HepG2 (cell line): Measurements from ENCODE around the gene UBE3A. TPM values are rescaled to one million over a fixed set of nuclear protein-coding genes. Genes with fewer than 3 reads are reported as not detected.

ENCODE experiments used
- BRCA1 ChIP-seq: sonication (generic); formaldehyde crosslinking; IDR thresholded peaks from 2 replicates; pipeline ENCODE4 v1.4.0; 2020; ENCODE audit warnings: missing genetic modification reagents
- CERS6 ChIP-seq: sonication (generic); formaldehyde crosslinking; IDR thresholded peaks from 2 replicates; pipeline ENCODE4 v1.5.0; 2020; ENCODE audit warnings: missing genetic modification reagents
- FOXO1 ChIP-seq: sonication (generic); formaldehyde crosslinking; IDR thresholded peaks from 2 replicates; pipeline ENCODE4 v1.4.0; 2020; ENCODE audit warnings: missing genetic modification reagents
- HIVEP1 ChIP-seq: sonication (generic); formaldehyde crosslinking; IDR thresholded peaks from 2 replicates; pipeline ENCODE4 v1.4.0; 2020; ENCODE audit warnings: mild to moderate bottlenecking, missing genetic modification reagents
- HNF4A ChIP-seq: sonication (generic); formaldehyde crosslinking; IDR thresholded peaks from 2 replicates; pipeline ENCODE4 v1.4.0; 2020; ENCODE audit warnings: missing genetic modification reagents
- MAFK ChIP-seq, 2 experiments: IDR thresholded peaks in 1 of 2; conservative IDR thresholded peaks in 1 of 2; 2 replicates each; pipeline ENCODE4 v1.6.1; 2011; ENCODE audit warnings: improper control_type of control experiment in 2 of 2, low read length in 2 of 2
- MXD1 ChIP-seq: sonication (generic); formaldehyde crosslinking; IDR thresholded peaks from 2 replicates; pipeline ENCODE4 v1.4.0; 2020; ENCODE audit warnings: mild to moderate bottlenecking, missing genetic modification reagents
- NCOR1 ChIP-seq: fragments of 200-600 bp; sonication (generic); IDR thresholded peaks from 2 replicates; pipeline ENCODE4 v1.7.0; 2017; ENCODE audit warnings: antibody characterized with exemption, low read length, borderline replicate concordance
- SMAD1 ChIP-seq: sonication (generic); formaldehyde crosslinking; IDR thresholded peaks from 2 replicates; pipeline ENCODE4 v1.4.0; 2020; ENCODE audit warnings: missing genetic modification reagents, low read depth, mild to moderate bottlenecking, borderline replicate concordance
- SP4 ChIP-seq: sonication (generic); formaldehyde crosslinking; IDR thresholded peaks from 2 replicates; pipeline ENCODE4 v1.8.1; 2023; ENCODE audit warnings: mild to moderate bottlenecking, missing genetic modification reagents
- TBX2 ChIP-seq: sonication (generic); formaldehyde crosslinking; IDR thresholded peaks from 2 replicates; pipeline ENCODE4 v1.5.0; 2020; ENCODE audit warnings: missing genetic modification reagents, mild to moderate bottlenecking, borderline replicate concordance
- TCF7L2 ChIP-seq: IDR thresholded peaks from 2 replicates; pipeline ENCODE4 v1.6.1; 2011; ENCODE audit warnings: mild to moderate bottlenecking, low read depth, low read length, moderate library complexity
- TRAFD1 ChIP-seq: sonication (generic); formaldehyde crosslinking; IDR thresholded peaks from 2 replicates; pipeline ENCODE4 v1.5.1; 2020; ENCODE audit warnings: missing genetic modification reagents, mild to moderate bottlenecking, borderline replicate concordance
- ZC3H13 ChIP-seq: sonication (generic); formaldehyde crosslinking; IDR thresholded peaks from 2 replicates; pipeline ENCODE4 v1.8.1; 2023; ENCODE audit warnings: mild to moderate bottlenecking, missing genetic modification reagents, moderate library complexity
- ZFP36L1 ChIP-seq: sonication (generic); formaldehyde crosslinking; IDR thresholded peaks from 2 replicates; pipeline ENCODE4 v1.8.0; 2022; ENCODE audit warnings: mild to moderate bottlenecking, missing genetic modification reagents, moderate library complexity
- ZMAT5 ChIP-seq: sonication (generic); formaldehyde crosslinking; IDR thresholded peaks from 2 replicates; pipeline ENCODE4 v1.5.0; 2020; ENCODE audit warnings: mild to moderate bottlenecking, low read depth, missing genetic modification reagents, borderline replicate concordance
- ZNF256 ChIP-seq: sonication (generic); formaldehyde crosslinking; conservative IDR thresholded peaks from 2 replicates; pipeline ENCODE4 v1.4.0; 2020; ENCODE audit warnings: missing genetic modification reagents
- ZNF274 ChIP-seq: sonication (generic); formaldehyde crosslinking; IDR thresholded peaks from 2 replicates; pipeline ENCODE4 v1.5.1; 2020; ENCODE audit warnings: mild to moderate bottlenecking, missing genetic modification reagents
- ZNF530 ChIP-seq: sonication (generic); formaldehyde crosslinking; IDR thresholded peaks from 2 replicates; pipeline ENCODE4 v1.5.0; 2020; ENCODE audit warnings: low read depth, mild to moderate bottlenecking, missing genetic modification reagents
- polyA plus RNA-seq, 8 experiments: library from polyadenylated mRNA; depleted of rRNA in 3 of 8; stranded (reverse) in 7 of 8; unstranded in 1 of 8; fragments of >200 nt; fragmentation: Illumina TruSeq in 4 of 8; extraction: Trizol in 4 of 8; gene quantifications; 2 replicates each; pipeline versions ENCODE4 v1.2.1 to v1.2.3, GENCODE V29; 2011 to 2016; ENCODE audit warnings: low read depth in 4 of 8, missing spikeins in 1 of 8, mixed read lengths in 1 of 8; ENCODE audit not compliant: insufficient read depth in 1 of 8
- total RNA-seq, 5 experiments: library from RNA; depleted of rRNA; stranded (reverse); fragments of >200 nt; fragmentation: Illumina TruSeq; extraction: Trizol; gene quantifications; 2 replicates each; pipeline ENCODE4 v1.2.3, GENCODE V29; 2016; ENCODE audit warnings: low read depth in 1 of 5
- TF ChIP-seq, protein P1 (sequence below): sonication (generic); formaldehyde crosslinking; IDR thresholded peaks from 2 replicates; pipeline ENCODE4 v1.9.0; 2021; ENCODE audit warnings: missing genetic modification reagents, borderline replicate concordance
- TF ChIP-seq, protein P2 (sequence below): sonication (generic); formaldehyde crosslinking; IDR thresholded peaks from 2 replicates; pipeline ENCODE4 v1.8.0; 2022; ENCODE audit warnings: missing genetic modification reagents, mild to moderate bottlenecking, moderate library complexity, borderline replicate concordance

The UBE3A gene
- total and polyA plus RNA-seq, 2 of the 13 experiments (the other 11 are each of a cell fraction or from before 2014, with no cell fraction given) = 17.3 to 80.5 TPM

DNA sequence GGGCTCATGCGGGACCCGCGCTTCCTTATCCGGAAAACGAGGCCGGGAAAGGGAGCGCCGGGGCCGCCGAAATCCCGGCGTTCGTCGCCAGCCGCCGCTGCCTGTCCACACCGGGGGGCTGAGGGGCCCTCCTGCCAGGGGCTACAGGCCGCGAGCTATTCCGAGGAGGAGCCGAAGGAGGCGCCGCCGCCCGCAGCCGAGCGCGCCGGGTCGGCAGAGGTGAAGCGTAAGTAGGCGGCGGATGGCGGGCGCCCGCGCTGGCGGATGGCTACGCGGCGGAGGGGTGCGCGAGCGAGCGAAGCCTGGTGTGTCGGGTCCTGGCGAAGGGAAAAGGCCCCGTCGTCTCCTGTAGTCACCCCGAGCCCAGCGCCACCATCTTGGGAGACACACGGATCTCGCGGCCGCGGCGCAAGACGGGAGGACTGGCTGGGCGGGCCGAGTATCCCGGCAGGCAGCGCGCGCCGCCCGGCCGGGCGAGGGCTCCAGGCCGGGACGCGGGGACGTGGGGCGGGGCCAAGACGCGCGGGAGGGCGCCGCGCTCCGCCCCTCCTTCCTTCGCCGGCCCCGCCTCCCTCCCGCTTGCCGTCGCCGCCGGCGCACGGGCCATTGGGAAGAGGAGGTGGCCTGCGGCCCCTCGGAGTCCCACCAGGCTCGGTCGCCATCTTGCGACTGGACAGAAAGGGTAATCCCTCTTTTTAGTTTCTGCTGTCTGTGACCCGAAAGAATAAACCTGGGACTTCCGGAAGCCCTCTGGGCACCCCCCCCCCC is at the start of gene UBE3A (continued):
- TF ChIP-seq, protein P1, sequence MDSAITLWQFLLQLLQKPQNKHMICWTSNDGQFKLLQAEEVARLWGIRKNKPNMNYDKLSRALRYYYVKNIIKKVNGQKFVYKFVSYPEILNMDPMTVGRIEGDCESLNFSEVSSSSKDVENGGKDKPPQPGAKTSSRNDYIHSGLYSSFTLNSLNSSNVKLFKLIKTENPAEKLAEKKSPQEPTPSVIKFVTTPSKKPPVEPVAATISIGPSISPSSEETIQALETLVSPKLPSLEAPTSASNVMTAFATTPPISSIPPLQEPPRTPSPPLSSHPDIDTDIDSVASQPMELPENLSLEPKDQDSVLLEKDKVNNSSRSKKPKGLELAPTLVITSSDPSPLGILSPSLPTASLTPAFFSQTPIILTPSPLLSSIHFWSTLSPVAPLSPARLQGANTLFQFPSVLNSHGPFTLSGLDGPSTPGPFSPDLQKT (CRISPR knock-in tag) = no peak
- TF ChIP-seq BRCA1 = no peak
- TF ChIP-seq, protein P2, sequence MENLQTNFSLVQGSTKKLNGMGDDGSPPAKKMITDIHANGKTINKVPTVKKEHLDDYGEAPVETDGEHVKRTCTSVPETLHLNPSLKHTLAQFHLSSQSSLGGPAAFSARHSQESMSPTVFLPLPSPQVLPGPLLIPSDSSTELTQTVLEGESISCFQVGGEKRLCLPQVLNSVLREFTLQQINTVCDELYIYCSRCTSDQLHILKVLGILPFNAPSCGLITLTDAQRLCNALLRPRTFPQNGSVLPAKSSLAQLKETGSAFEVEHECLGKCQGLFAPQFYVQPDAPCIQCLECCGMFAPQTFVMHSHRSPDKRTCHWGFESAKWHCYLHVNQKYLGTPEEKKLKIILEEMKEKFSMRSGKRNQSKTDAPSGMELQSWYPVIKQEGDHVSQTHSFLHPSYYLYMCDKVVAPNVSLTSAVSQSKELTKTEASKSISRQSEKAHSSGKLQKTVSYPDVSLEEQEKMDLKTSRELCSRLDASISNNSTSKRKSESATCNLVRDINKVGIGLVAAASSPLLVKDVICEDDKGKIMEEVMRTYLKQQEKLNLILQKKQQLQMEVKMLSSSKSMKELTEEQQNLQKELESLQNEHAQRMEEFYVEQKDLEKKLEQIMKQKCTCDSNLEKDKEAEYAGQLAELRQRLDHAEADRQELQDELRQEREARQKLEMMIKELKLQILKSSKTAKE (CRISPR knock-in tag) = peak; percentile 45; the same call in 1 of the 2 replicates
- no peak for TF ChIP-seq TCF7L2
- TF ChIP-seq ZFP36L1 (CRISPR knock-in tag) = no peak
- TF ChIP-seq ZNF274 = no peak
- TF ChIP-seq ZC3H13 = no peak; the same call in none of the 2 replicates
- peak; percentile 53; the same call in 1 of the 2 replicates for TF ChIP-seq HIVEP1 (CRISPR knock-in tag)
- TF ChIP-seq FOXO1 (CRISPR knock-in tag) = no peak
- TF ChIP-seq SMAD1 (CRISPR knock-in tag) = no peak
- no peak for TF ChIP-seq TBX2 (CRISPR knock-in tag)
- no peak for TF ChIP-seq TRAFD1 (CRISPR knock-in tag)
- TF ChIP-seq HNF4A (CRISPR knock-in tag) = no peak
- no peak for TF ChIP-seq ZNF530
- no peak; the same call in 1 of the 2 replicates for TF ChIP-seq MXD1 (CRISPR knock-in tag)
- no peak for TF ChIP-seq ZNF256 (CRISPR knock-in tag)
- TF ChIP-seq CERS6 = no peak
- TF ChIP-seq ZMAT5 (CRISPR knock-in tag) = no peak
- no peak for TF ChIP-seq NCOR1
- TF ChIP-seq MAFK (conservative IDR thresholded peaks at IDR 0.05 in 1 of 2, IDR thresholded peaks at IDR 0.05 in 1 of 2; ENCODE audit: low read length in 2 of 2) = no peak
- peak; percentile 93 for TF ChIP-seq SP4 (CRISPR knock-in tag)
